DND-41 (cell line): ENCODE results near the gene RSBN1L.

Source experiments
- EZH2 ChIP-seq: IDR thresholded peaks from 3 replicates; pipeline ENCODE4 v1.6.1; 2012; ENCODE audit warnings: borderline replicate concordance, low read depth, mild to moderate bottlenecking, moderate library complexity, low read length, inconsistent platforms; ENCODE audit not compliant: severe bottlenecking
- TF ChIP-seq, protein P1 (sequence below): IDR thresholded peaks from 2 replicates; pipeline ENCODE4 v1.5.1; 2012; ENCODE audit warnings: borderline replicate concordance, low read length, moderate library complexity, mild to moderate bottlenecking; ENCODE audit not compliant: poor library complexity, severe bottlenecking; ENCODE audit errors: extremely low read depth

DNA sequence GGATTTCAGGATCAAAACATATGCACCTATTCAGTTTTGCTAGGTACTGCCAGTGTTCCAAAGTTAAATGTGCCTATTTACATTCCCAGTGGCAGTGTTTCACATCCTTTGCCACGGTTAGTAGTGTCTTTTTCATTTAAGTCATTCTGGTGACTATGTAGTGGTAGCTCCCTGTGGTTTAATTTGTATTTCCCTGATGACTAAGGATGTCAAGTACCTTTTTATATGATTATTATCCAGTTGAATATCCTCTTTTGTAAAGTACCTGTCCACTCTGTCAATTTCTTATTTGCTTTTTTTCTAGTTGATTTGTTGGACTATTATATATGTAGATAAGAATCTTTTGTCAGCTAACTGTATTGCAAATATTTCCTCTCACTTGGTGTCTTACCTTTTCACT lies 56.9 kb downstream of the RSBN1L start:
- TF ChIP-seq, protein P1, sequence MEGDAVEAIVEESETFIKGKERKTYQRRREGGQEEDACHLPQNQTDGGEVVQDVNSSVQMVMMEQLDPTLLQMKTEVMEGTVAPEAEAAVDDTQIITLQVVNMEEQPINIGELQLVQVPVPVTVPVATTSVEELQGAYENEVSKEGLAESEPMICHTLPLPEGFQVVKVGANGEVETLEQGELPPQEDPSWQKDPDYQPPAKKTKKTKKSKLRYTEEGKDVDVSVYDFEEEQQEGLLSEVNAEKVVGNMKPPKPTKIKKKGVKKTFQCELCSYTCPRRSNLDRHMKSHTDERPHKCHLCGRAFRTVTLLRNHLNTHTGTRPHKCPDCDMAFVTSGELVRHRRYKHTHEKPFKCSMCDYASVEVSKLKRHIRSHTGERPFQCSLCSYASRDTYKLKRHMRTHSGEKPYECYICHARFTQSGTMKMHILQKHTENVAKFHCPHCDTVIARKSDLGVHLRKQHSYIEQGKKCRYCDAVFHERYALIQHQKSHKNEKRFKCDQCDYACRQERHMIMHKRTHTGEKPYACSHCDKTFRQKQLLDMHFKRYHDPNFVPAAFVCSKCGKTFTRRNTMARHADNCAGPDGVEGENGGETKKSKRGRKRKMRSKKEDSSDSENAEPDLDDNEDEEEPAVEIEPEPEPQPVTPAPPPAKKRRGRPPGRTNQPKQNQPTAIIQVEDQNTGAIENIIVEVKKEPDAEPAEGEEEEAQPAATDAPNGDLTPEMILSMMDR: no peak
- TF ChIP-seq EZH2: no peak
